ENCODE measurements around the gene CD19.
"Not testable (repeated sequence)": the region's sequence is repeated elsewhere in the genome, so short reads cannot be mapped to it uniquely, and the experiment has no call there.

Gene CD19

GRCh38 chr16:28937222-28937876 lies 5.6 kb downstream of the CD19 start:
- DNase-seq = no peak

DNA sequence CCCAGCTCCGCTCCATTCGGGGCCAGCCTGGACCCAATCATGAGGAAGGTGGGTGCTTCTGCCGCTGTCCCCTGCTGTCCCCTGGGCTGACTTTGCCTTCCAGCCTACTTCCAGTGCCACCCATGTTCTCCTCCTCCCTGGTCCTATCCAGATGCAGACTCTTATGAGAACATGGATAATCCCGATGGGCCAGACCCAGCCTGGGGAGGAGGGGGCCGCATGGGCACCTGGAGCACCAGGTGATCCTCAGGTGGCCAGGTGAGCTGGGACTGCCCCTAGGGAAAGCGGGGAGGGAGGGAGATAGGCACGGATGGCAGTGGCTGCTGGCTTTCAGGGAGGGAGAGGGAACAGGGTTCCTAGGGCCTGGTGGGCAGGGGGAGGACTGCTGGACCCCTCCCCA lies 7.0 kb downstream of the CD19 start:
- DNase-seq = no peak

GRCh38 chr16:28939825-28940224 lies 8.1 kb downstream of the CD19 start:
- DNase-seq = not testable (repeated sequence)

DNA sequence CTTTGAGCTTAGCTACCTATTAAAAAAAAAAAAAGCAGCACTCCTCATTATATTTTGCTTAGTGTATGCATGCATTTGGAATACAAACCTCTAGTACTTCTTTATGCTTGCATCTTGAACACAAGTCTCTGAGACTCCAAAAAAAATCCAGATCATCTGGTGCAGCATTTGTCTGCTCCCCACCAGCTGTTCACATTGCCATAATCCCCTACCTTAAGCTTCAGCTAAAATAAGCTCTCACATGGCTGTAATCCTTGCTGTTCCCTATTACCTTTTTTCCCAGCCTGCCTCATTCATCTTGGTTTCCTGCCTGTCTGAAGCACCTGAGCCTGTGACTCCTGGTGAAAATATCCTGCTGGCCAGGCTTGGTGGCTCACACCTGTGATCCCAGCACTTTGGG lies 11.5 kb downstream of the CD19 start:
- no peak for DNase-seq

GRCh38 chr16:28946681-28947080 lies 14.9 kb downstream of the CD19 start:
- DNase-seq = no peak

GRCh38 chr16:28950648-28951409 lies 19.1 kb downstream of the CD19 start, which contains the start of gene NFATC2IP:
Gene NFATC2IP (plus strand): TSS chr16:28950937. CDS start chr16:28951012, 75 bp downstream.
- DNase-seq = peak; percentile 99

- no peak for DNase-seq
These were observed 19.7 kb downstream of the CD19 start for GRCh38 chr16:28951410-28951943.

GRCh38 chr16:28958216-28958615 lies 26.4 kb downstream of the CD19 start:
- no peak for DNase-seq

DNA sequence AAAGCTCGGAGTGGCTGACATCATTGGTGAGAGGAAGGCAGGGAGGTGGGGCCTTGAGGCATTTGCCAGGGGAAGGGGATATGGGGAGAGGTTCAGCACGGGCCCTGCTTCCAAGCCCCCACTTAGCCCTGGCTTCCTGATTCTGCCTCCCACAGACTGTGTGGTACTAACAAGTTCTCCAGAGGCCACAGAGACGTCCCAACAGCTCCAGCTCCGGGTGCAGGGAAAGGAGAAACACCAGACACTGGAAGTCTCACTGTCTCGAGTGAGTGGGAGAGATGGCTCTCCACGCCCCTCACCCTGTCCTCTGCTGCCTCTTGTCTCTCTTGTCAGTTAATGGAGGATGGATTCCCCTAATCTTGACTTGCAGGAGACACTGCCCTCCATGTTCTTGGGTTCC lies 27.1 kb downstream of the CD19 start:
- DNase-seq = no peak

GRCh38 chr16:28964072-28964471 lies 32.3 kb downstream of the CD19 start:
- no peak for DNase-seq

DNA sequence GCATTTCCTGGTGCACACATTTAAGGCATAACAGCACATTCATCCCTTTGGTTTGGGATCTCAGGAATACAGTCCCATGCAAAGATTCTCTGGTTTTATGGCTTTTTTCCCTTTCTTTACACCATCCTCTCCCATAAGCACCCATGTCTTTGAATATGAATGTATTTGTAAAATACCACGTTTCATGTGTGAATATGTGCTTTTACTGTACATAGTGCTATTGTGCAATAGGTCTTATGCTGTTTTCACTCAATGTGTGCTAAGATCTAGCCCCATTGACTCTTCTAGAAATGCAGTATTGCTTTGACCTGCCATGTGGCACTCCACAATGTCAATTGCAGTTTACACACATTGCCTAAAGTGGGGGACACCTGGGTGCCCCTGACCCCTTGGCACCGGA lies 32.7 kb downstream of the CD19 start:
- no peak for DNase-seq

DNA sequence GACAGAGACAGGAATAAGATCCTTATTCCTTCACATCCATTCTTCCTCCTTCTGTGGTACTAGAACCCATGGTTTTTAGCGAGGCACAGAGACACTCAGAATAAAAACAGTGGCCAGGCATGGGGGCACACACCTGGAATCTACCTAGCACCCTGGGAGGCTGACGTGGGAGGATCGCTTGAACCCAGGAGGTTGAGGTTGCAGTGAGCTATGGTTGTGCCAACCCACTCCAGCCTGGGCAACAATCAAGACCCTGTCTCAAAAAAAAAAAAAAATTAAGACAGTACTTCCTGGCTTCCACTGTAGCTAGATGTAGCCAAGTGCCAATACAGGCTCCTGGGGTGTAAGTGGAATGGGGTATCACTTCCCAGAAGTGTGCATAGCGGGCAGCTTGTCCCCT lies 35.4 kb downstream of the CD19 start:
- no peak for DNase-seq

GRCh38 chr16:28969696-28970095 lies 37.9 kb downstream of the CD19 start:
- DNase-seq = not testable (repeated sequence)

DNA sequence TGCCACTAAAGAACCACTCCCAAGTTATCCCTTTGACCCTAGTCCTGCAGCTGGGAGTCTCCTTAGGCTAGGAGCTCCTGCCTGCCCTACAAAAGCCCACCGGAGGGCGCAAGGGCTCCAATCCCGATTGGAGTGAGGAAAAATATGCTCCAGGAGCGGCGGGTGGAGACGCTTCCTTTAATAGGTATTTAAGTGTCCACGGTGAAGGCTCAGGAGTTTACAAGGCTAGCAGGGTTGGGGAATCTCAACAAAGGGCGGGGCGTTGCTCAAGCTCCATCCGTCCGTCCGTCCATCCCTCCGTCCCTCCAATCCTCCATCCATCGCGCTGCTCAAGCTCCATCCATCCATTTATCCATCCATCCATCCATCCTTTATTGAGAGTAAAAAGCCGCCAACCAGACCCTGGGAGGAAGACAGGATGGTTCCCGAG lies 42.3 kb downstream of the CD19 start:
- DNase-seq = peak in 1 of 2 experiments; percentile 25

DNA sequence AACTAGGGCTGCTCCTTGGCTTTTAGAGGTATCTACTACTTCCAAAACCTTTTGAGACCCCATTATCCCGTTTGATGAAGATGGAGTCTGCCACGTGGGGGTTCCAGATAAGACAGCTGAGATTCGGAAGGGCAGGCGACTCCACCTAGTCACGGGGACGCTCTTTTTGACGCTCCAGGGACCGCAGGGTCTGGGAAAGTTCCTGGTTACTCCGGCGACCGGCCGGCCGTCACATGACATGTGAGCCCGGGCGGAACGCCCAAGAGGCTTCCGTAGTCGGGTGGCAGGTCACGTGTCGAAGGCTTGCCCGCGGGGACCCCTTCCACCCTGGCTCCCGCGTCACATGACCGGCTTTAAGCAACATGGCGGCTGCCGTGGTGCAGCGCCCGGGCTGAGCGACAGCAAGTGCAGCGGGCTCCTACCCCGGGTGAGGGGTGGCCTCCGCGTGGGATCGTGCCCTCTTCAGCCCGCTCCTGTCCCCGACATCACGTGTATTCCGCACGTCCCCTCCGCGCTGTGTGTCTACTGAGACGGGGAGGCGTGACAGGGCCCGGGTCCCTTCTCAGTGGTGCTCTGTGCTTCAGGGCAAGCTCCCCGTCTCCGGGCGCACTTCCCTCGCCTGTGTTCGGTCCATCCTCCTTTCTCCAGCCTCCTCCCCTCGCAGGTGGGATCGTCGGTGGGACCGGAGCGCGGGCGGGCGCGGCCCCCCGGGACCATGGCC lies 42.8 kb downstream of the CD19 start, which contains the start of gene SPNS1:
SPNS1 (plus strand) TSS at position 342 of the 721 bp plus-strand sequence; CDS start at position 716, 374 bp downstream.
- DNase-seq = peak; percentile 88 to 91

- no peak for DNase-seq
These were observed 43.4 kb downstream of the CD19 start for GRCh38 chr16:28975158-28975599.

DNA sequence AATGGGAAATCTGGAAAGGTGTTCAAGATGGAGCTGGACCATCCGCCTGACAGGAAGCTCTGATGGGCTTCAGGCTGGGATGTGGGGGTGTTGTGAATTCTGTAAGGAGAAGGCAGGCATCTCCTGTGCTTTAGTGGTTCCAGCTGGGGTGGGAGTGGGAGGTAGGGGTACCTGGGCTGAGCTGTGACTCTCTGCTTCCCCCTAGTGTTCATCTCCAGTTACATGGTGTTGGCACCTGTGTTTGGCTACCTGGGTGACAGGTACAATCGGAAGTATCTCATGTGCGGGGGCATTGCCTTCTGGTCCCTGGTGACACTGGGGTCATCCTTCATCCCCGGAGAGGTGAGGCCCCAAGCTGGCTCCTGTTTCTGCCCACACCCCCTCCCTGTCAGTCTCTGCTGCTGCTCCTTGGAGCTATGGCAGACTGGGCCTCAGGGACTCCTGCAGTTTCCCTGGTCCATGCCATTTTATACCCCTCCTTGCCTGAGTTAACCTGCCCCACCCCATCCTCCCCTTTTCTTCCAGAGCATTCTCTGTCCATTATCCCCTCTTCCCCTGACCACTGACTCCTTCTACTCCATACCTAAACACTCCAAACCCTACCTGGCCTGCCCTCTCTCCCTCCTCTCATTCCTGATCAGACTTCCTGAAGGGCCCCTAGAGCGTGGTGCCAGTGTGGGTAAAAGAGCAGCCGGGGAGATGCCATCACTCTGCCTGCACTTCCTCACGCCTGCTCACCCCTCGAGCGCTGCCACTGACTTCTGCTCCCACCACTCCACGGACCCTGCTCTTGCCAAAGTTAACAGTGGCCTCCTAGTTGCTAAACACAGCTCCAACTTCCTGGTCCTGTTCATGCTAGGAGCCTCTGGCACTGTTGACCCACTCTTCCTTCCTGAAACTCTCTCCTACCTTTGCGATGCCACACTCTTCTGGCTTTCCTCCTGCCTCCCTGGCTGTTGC lies 46.2 kb downstream of the CD19 start:
- DNase-seq = peak in 1 of 2 experiments; percentile 26

DNA sequence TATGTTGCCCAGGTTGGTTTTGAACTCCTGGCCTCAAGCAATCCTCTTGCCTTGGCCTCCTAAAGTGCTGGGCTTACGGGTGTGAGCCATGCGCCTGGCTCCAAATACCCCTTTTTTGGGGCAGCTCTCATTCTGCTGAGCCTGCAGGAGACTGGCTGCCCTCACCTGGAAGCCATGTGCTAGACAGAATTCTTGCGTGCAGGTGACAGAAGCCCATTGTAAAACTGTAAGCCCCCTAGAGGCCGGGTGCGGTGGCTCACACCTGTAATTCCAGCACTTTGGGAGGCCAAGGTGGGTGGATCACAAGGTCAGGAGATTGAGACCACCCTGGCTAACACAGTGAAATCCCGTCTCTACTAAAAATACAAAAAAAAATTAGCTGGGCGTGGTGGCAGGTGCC lies 48.6 kb downstream of the CD19 start:
- not testable (repeated sequence) for DNase-seq

GRCh38 chr16:28980929-28981328 lies 49.2 kb downstream of the CD19 start:
- no peak for DNase-seq

DNA sequence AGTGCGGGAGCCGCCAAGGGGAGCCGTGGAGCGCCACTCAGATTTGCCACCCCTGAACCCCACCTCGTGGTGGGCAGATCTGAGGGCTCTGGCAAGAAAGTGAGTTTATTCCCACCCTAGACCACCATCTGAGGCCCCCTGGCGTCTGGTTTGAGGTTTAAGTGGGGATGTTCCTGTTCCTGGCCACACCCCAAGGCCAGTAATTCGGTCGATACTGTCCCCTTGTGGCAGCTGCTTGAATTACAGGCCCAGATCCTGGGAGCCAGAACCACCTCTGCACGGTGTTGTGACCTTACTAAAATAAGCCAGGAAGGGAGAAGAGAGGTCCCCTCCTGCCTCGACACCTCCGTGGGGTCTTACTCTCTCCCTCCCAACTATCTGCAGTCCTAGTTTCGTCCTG lies 49.7 kb downstream of the CD19 start:
- peak in 1 of 2 experiments; percentile 15 for DNase-seq

- no peak for DNase-seq
These were observed 50.6 kb downstream of the CD19 start for GRCh38 chr16:28982418-28982817.

GRCh38 chr16:28982949-28983348 lies 51.2 kb downstream of the CD19 start:
- DNase-seq = no peak

Measured in stimulated activated CD4-positive, alpha-beta T cell treated with anti-CD3 and anti-CD28 coated beads, Interleukin-4, amount 100 ng/mL, for 4 hours (primary cell).